Uterus (tissue), 2 donors: ENCODE data around the gene MMAB.

ENCODE experiments used
- POLR2A ChIP-seq, 2 donors: fragments of 450-650 bp; IDR thresholded peaks; one replicate each; pipeline ENCODE4 v1.6.1; 2016; ENCODE audit warnings: antibody characterized with exemption in 2 of 2, mild to moderate bottlenecking in 1 of 2, moderate library complexity in 1 of 2
- TF ChIP-seq, protein P1 (sequence below), 4 experiments: fragments of 200-600 bp in 2 of 4; fragments of 450-650 bp in 2 of 4; sonication (generic) in 2 of 4; IDR thresholded peaks; one replicate each; pipeline ENCODE4 v1.5.1; 2016 to 2019; ENCODE audit warnings: antibody characterized with exemption in 4 of 4, mild to moderate bottlenecking in 2 of 4, moderate library complexity in 1 of 4

- TF ChIP-seq, protein P1, sequence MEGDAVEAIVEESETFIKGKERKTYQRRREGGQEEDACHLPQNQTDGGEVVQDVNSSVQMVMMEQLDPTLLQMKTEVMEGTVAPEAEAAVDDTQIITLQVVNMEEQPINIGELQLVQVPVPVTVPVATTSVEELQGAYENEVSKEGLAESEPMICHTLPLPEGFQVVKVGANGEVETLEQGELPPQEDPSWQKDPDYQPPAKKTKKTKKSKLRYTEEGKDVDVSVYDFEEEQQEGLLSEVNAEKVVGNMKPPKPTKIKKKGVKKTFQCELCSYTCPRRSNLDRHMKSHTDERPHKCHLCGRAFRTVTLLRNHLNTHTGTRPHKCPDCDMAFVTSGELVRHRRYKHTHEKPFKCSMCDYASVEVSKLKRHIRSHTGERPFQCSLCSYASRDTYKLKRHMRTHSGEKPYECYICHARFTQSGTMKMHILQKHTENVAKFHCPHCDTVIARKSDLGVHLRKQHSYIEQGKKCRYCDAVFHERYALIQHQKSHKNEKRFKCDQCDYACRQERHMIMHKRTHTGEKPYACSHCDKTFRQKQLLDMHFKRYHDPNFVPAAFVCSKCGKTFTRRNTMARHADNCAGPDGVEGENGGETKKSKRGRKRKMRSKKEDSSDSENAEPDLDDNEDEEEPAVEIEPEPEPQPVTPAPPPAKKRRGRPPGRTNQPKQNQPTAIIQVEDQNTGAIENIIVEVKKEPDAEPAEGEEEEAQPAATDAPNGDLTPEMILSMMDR (IDR thresholded peaks at IDR 0.05), result no peak
- TF ChIP-seq POLR2A (IDR thresholded peaks at IDR 0.05), result no peak
Measured at GRCh38 chr12:109542876-109543275, 30.4 kb downstream of the MMAB start.
